ENCODE data around the gene ZNF654.

DNA sequence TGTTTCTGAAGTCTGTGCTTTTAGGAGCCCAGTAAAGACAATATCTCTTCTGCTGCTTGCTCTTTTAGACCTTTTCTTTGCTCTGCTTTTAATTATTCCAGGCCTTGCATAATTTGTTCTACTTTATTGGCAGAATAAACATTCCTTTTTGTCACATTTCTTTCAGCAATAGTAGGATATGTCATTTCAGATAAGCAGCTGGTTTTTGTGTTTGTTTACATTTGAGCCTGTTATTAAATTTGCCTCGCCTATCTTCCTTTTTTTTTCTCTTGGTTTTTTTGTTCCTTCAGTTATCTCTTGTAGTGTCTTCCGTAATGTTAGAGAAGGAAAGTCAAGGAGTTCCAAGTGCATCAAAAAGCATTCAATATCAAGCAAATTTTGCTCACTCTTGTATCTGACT, 16.4 kb downstream of the ZNF654 start:
- no peak for TF ChIP-seq CTCF (IDR thresholded peaks at IDR 0.05 in 8 of 11, conservative IDR thresholded peaks at IDR 0.05 in 3 of 11)
- no peak for TF ChIP-seq POLR2A (IDR thresholded peaks at IDR 0.05)

Measured in spleen (tissue), 7 donors.